Measurements from ENCODE around the gene VIPR1. TPM values are rescaled to one million over a fixed set of nuclear protein-coding genes. Genes with fewer than 3 reads are reported as not detected.

The VIPR1 gene
- total and polyA plus RNA-seq, 2 donors (not counting 1 experiment from before 2014, with no cell fraction given) = 0.11 TPM; not detected in 1

GRCh38 chr3:42490243-42490642 is 12.2 kb upstream of the VIPR1 start:
- H3K4me2 ChIP-seq (ENCODE audit: extremely low read depth, insufficient read depth, low read length) = no peak overlapping the region
- no peaks in the 10 kb centered on the region for H3K27me3 ChIP-seq (ENCODE audit: control insufficient read depth, insufficient read depth, low read length)
- no peak overlapping the region for H3K27ac ChIP-seq (ENCODE audit: insufficient read depth, low read length)
- H3K79me2 ChIP-seq (ENCODE audit: control insufficient read depth, insufficient read depth, low read length) = no peaks in the 10 kb centered on the region
- H3K4me3 ChIP-seq (replicated peaks in 1 of 4; ENCODE audit: control extremely low read depth in 1 of 4, insufficient read depth in 1 of 4, low read depth in 3 of 4, low read length in 4 of 4) = no peak overlapping the region
- no peak overlapping the region for H2AFZ ChIP-seq (ENCODE audit: low read length)
- TF ChIP-seq, protein P1, sequence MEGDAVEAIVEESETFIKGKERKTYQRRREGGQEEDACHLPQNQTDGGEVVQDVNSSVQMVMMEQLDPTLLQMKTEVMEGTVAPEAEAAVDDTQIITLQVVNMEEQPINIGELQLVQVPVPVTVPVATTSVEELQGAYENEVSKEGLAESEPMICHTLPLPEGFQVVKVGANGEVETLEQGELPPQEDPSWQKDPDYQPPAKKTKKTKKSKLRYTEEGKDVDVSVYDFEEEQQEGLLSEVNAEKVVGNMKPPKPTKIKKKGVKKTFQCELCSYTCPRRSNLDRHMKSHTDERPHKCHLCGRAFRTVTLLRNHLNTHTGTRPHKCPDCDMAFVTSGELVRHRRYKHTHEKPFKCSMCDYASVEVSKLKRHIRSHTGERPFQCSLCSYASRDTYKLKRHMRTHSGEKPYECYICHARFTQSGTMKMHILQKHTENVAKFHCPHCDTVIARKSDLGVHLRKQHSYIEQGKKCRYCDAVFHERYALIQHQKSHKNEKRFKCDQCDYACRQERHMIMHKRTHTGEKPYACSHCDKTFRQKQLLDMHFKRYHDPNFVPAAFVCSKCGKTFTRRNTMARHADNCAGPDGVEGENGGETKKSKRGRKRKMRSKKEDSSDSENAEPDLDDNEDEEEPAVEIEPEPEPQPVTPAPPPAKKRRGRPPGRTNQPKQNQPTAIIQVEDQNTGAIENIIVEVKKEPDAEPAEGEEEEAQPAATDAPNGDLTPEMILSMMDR (conservative IDR thresholded peaks at IDR 0.05 in 1 of 2, IDR thresholded peaks at IDR 0.05 in 1 of 2; ENCODE audit: low read depth in 1 of 2, low read length in 2 of 2) = no peak
- no peaks in the 10 kb centered on the region for H3K36me3 ChIP-seq (ENCODE audit: control insufficient read depth, insufficient read depth, low read length)
- H3K9ac ChIP-seq (ENCODE audit: insufficient read depth, low read length) = no peak overlapping the region
- H3K4me1 ChIP-seq (ENCODE audit: control insufficient read depth, extremely low read depth, insufficient read depth, low read length) = no peaks in the 10 kb centered on the region
- peak in 1 of 2 donors; percentile 30 for DNase-seq (ENCODE audit: low read depth in 2 of 2)
- no peaks in the 10 kb centered on the region for H3K9me3 ChIP-seq (ENCODE audit: control insufficient read depth, insufficient read depth, low read depth, low read length)
- H4K20me1 ChIP-seq (ENCODE audit: control insufficient read depth, extremely low read depth, insufficient read depth, low read length) = no peaks in the 10 kb centered on the region

DNA sequence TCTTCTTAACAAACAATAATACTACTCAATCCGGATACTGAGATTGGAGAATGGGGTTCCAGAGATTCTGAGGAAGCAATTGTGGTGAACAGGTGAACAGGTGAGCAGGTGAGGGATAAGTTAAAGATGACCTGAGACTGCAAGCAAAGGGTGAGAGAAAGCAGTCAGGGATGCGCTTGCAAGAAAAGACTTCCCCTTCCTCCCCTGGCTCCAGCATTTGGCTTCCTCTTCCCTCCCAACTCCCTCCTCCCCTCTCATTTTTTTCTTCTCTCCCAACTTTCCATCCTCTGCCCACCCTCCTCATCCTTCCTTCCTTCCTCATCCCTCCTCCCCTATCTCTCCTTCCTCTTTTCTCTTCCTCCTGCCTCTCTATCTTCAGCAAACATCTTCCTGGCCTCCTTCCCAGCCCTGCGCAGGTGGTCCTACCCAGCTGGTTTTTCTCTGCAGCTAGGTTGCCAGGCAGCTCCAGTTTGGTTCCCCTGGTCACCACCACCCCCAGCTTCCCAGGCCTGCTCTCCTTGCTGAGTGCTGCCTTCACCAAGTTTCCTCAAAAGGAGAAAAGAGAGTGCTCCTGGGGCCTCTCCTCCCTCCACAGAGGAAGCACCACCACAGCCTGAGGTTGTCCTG is 10.4 kb upstream of the VIPR1 start:
- no peak for DNase-seq (ENCODE audit: low read depth in 2 of 2)
- no peak overlapping the region for H3K27ac ChIP-seq (ENCODE audit: insufficient read depth, low read length)
- no peaks in the 10 kb centered on the region for H3K79me2 ChIP-seq (ENCODE audit: control insufficient read depth, insufficient read depth, low read length)
- H3K9me3 ChIP-seq (ENCODE audit: control insufficient read depth, insufficient read depth, low read depth, low read length) = no peaks in the 10 kb centered on the region
- no peaks in the 10 kb centered on the region for H3K27me3 ChIP-seq (ENCODE audit: control insufficient read depth, insufficient read depth, low read length)
- TF ChIP-seq EZH2 (IDR thresholded peaks at IDR 0.05; ENCODE audit: low read length, missing control alignments) = no peak
- TF ChIP-seq, protein P1 (conservative IDR thresholded peaks at IDR 0.05 in 1 of 2, IDR thresholded peaks at IDR 0.05 in 1 of 2; ENCODE audit: low read depth in 1 of 2, low read length in 2 of 2) = no peak
- H3K4me1 ChIP-seq (ENCODE audit: control insufficient read depth, extremely low read depth, insufficient read depth, low read length) = no peaks in the 10 kb centered on the region
- H3K4me2 ChIP-seq (ENCODE audit: extremely low read depth, insufficient read depth, low read length) = no peak overlapping the region
- no peak overlapping the region for H3K4me3 ChIP-seq (replicated peaks in 1 of 4; ENCODE audit: control extremely low read depth in 1 of 4, insufficient read depth in 1 of 4, low read depth in 3 of 4, low read length in 4 of 4)
- H4K20me1 ChIP-seq (ENCODE audit: control insufficient read depth, extremely low read depth, insufficient read depth, low read length) = no peaks in the 10 kb centered on the region
- no peak overlapping the region for H3K9ac ChIP-seq (ENCODE audit: insufficient read depth, low read length)
- H2AFZ ChIP-seq (ENCODE audit: low read length) = no peak overlapping the region
- H3K36me3 ChIP-seq (ENCODE audit: control insufficient read depth, insufficient read depth, low read length) = no peaks in the 10 kb centered on the region

DNA sequence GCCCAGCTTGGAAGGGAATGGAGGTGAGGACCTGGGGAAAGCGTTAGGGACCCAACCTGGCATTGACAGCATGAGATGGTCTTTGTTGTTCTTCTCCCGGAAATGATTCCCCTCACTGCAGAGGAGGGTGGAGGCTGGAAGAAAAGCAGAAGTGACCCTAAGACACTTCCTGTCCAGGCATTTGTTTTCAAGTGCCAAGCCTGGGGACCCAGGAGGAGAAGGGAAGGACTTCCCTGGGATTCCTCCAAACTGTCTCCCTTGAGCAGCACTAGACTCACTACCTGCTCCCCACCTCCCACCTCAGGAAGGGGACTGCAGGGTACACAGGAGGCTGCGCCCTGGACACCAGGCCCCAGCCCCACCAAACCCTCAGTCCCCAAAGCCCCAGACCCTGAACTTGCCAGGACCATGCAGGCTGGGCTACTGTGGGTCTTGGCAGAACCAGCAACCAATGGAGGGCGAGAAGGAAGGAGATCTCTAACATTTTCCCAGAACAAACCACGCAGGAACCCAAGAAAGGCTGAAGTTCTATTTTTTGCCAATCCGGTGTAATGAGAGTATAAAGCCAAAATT is 9.8 kb upstream of the VIPR1 start:
- H3K79me2 ChIP-seq (ENCODE audit: control insufficient read depth, insufficient read depth, low read length) = no peaks in the 10 kb centered on the region
- no peak overlapping the region for H3K4me2 ChIP-seq (ENCODE audit: extremely low read depth, insufficient read depth, low read length)
- TF ChIP-seq, protein P1 (conservative IDR thresholded peaks at IDR 0.05 in 1 of 2, IDR thresholded peaks at IDR 0.05 in 1 of 2; ENCODE audit: low read depth in 1 of 2, low read length in 2 of 2) = no peak
- no peak for TF ChIP-seq EZH2 (IDR thresholded peaks at IDR 0.05; ENCODE audit: low read length, missing control alignments)
- H4K20me1 ChIP-seq (ENCODE audit: control insufficient read depth, extremely low read depth, insufficient read depth, low read length) = no peaks in the 10 kb centered on the region
- no peak overlapping the region for H3K27ac ChIP-seq (ENCODE audit: insufficient read depth, low read length)
- no peaks in the 10 kb centered on the region for H3K27me3 ChIP-seq (ENCODE audit: control insufficient read depth, insufficient read depth, low read length)
- H3K9me3 ChIP-seq (ENCODE audit: control insufficient read depth, insufficient read depth, low read depth, low read length) = no peaks in the 10 kb centered on the region
- H3K9ac ChIP-seq (ENCODE audit: insufficient read depth, low read length) = no peak overlapping the region
- no peak overlapping the region for H2AFZ ChIP-seq (ENCODE audit: low read length)
- DNase-seq (ENCODE audit: low read depth in 2 of 2) = no peak
- no peaks in the 10 kb centered on the region for H3K4me1 ChIP-seq (ENCODE audit: control insufficient read depth, extremely low read depth, insufficient read depth, low read length)
- no peak overlapping the region for H3K4me3 ChIP-seq (replicated peaks in 1 of 4; ENCODE audit: control extremely low read depth in 1 of 4, insufficient read depth in 1 of 4, low read depth in 3 of 4, low read length in 4 of 4)
- H3K36me3 ChIP-seq (ENCODE audit: control insufficient read depth, insufficient read depth, low read length) = no peaks in the 10 kb centered on the region
